Endothelial cell (in vitro differentiated cells): ENCODE results near the gene TRIM68. TPM values are rescaled to one million over a fixed set of nuclear protein-coding genes. Genes with fewer than 3 reads are reported as not detected.
A peak's percentile ranks its signal among the peaks of the same experiment; 100 is the strongest.

Source experiments
- DNase-seq: peaks from one replicate; pipeline ENCODE4 v3.0.0; 2021; ENCODE audit warnings: low spot score
- H3K27ac Mint-ChIP-seq: one replicate; pipeline ENCODE4 v1.8.0; 2021; ENCODE audit warnings: mixed read lengths, inconsistent platforms; ENCODE audit not compliant: unreplicated experiment
- H3K27me3 Mint-ChIP-seq: one replicate; pipeline ENCODE4 v1.8.0; 2021; ENCODE audit warnings: mild to moderate bottlenecking, moderate library complexity, mixed read lengths, inconsistent platforms; ENCODE audit not compliant: unreplicated experiment
- H3K36me3 Mint-ChIP-seq: one replicate; pipeline ENCODE4 v1.8.0; 2021; ENCODE audit warnings: mild to moderate bottlenecking, low read depth, mixed read lengths, inconsistent platforms; ENCODE audit not compliant: unreplicated experiment
- H3K4me1 Mint-ChIP-seq: one replicate; pipeline ENCODE4 v1.8.0; 2021; ENCODE audit warnings: mild to moderate bottlenecking, mixed read lengths, inconsistent platforms; ENCODE audit not compliant: unreplicated experiment
- H3K4me3 Mint-ChIP-seq: one replicate; pipeline ENCODE4 v1.8.0; 2021; ENCODE audit warnings: mild to moderate bottlenecking, mixed read lengths, inconsistent platforms; ENCODE audit not compliant: unreplicated experiment
- H3K9me3 Mint-ChIP-seq: one replicate; pipeline ENCODE4 v1.8.0; 2021; ENCODE audit warnings: mixed read lengths, inconsistent platforms; ENCODE audit not compliant: unreplicated experiment
- CTCF ChIP-seq: fragments of 200-600 bp; sonication (generic); IDR thresholded peaks from one replicate; pipeline ENCODE4 v1.5.0; 2021; ENCODE audit warnings: antibody characterized with exemption; ENCODE audit not compliant: unreplicated experiment
- total RNA-seq: library from RNA; stranded (reverse); fragmentation: NEBNext Ultra II Directional; extraction: Animal tissue kit (Norgen Biotek cat#: 25700); gene quantifications from one replicate; pipeline ENCODE4 v1.2.1, GENCODE V29; 2021; ENCODE audit not compliant: unreplicated experiment

Gene TRIM68
- total RNA-seq, 1 donor from 2014 or later: 15.2 TPM

DNA sequence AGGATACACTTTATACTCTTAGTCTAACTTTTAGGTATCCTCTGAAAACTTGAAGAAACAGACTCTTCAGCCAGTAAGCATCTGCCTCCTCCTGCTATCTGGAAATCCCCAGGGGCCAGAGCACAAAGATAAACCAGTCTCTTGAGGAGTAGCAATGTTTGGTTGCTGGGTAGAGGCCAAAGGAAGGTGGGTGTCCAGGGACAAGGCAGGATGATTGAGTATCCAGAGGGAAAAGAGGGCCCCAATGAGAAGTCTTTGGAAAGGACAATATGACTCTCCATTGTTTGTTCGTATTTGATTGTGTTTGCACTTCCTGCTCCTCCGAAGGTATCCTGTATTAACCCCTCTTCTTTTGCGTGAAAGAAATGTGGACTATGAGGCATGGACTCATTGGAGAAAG is 19.0 kb downstream of the TRIM68 start:
- peaks cover 15% of the 10 kb centered on the region for H3K4me1 Mint-ChIP-seq
- no peaks in the 10 kb centered on the region for H3K36me3 Mint-ChIP-seq
- DNase-seq: no peak
- no peaks in the 10 kb centered on the region for H3K9me3 Mint-ChIP-seq
- TF ChIP-seq CTCF: no peak
- no peak overlapping the region for H3K4me3 Mint-ChIP-seq
- H3K27ac Mint-ChIP-seq: peak overlapping the region; percentile 11
- no peaks in the 10 kb centered on the region for H3K27me3 Mint-ChIP-seq

- peaks cover 3% of the 10 kb centered on the region for H3K4me1 Mint-ChIP-seq
- no peak within 1 kb of the TSS for H3K4me3 Mint-ChIP-seq
- H3K27ac Mint-ChIP-seq: no peak within 1 kb of the TSS
- H3K9me3 Mint-ChIP-seq: no peaks in the 10 kb centered on the region
- no peak for DNase-seq
- H3K27me3 Mint-ChIP-seq: peaks cover 2% of the 10 kb centered on the region
- no peak for TF ChIP-seq CTCF
- H3K36me3 Mint-ChIP-seq: no peaks in the 10 kb centered on the region
Observed at GRCh38 chr11:4581443-4581842, 26.6 kb downstream of the TRIM68 start, which contains the start of gene OR52I2. OR52I2 (plus strand) TSS chr11:4581743.

DNA sequence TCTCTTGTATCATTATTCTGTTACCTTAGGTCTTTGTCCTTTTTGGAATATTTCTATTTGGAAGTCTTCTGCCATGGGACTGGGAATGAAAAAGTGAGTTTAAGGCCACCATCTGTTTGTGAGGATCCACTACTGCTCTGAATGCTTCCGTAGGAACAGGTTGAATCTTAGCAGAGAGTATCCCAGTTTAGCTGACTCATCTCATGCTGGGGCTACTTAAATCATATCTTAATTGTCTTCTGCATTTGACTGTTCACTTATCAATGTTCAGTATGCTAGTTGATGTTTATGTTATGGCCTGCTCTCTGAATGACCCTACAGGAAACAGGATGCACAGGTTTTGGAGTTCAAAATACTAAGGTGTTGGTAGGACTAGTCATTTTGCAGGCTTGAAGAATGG is 27.9 kb downstream of the TRIM68 start:
- Mint-ChIP-seq H3K4me1 (peaks cover 3% of the 10 kb centered on the region), H3K9me3 (no peaks in the 10 kb centered on the region), H3K27ac (no peak overlapping the region), H3K4me3 (no peak overlapping the region), H3K27me3 (peaks cover 2% of the 10 kb centered on the region), H3K36me3 (no peaks in the 10 kb centered on the region)
- no peak for TF ChIP-seq CTCF
- DNase-seq: no peak

GRCh38 chr11:4578624-4579023 is 29.4 kb downstream of the TRIM68 start:
- Mint-ChIP-seq H3K4me1 (peaks cover 3% of the 10 kb centered on the region), H3K27ac (no peak overlapping the region), H3K9me3 (no peaks in the 10 kb centered on the region), H3K4me3 (no peak overlapping the region), H3K36me3 (no peaks in the 10 kb centered on the region), H3K27me3 (peaks cover 2% of the 10 kb centered on the region)
- TF ChIP-seq CTCF: no peak
- no peak for DNase-seq

DNA sequence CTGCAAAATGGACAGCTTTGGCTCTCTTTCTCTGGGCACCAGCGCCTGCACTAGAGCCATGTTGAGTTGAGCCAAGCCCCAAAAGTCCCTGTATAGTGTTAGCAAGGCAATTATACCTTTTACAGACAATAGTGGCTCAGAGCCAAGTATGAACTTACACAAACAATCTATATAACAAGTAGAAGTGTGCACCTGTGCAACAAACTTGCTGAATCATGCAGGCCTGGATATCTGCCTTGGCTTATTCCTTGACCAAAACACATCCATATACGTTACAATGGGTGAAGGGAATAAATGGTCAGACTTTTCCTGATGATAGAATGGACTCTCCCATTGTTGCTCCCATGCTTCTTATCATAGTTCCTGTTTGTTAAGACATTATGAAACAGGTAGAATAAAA is 30.3 kb downstream of the TRIM68 start:
- Mint-ChIP-seq H3K27me3 (peaks cover 2% of the 10 kb centered on the region), H3K4me3 (no peak overlapping the region), H3K36me3 (no peaks in the 10 kb centered on the region), H3K9me3 (no peaks in the 10 kb centered on the region), H3K27ac (no peak overlapping the region), H3K4me1 (peaks cover 3% of the 10 kb centered on the region)
- no peak for DNase-seq
- no peak for TF ChIP-seq CTCF
